ENCODE measurements around the gene PGAP2.
"Not testable (repeated sequence)": the region's sequence is repeated elsewhere in the genome, so short reads cannot be mapped to it uniquely, and the experiment has no call there.

The PGAP2 gene

GRCh38 chr11:3794387-3794786, 14.0 kb upstream of the PGAP2 start:
- H3K36me3 ChIP-seq (ENCODE audit: control insufficient read depth in 2 of 2, insufficient read depth in 2 of 2, low read length in 2 of 2): peaks cover 0 to 11% of the 10 kb centered on the region in 2 donors
- H3K4me3 ChIP-seq (ENCODE audit: low read length in 2 of 2); H3K27ac ChIP-seq (ENCODE audit: low read depth in 2 of 2, low read length in 2 of 2); H3K27me3 ChIP-seq (ENCODE audit: control insufficient read depth in 2 of 2, insufficient read depth in 2 of 2, low read length in 2 of 2); H3K9ac ChIP-seq (ENCODE audit: low read depth in 1 of 2, low read length in 2 of 2); H3K9me3 ChIP-seq (ENCODE audit: control insufficient read depth in 2 of 2, low read length in 2 of 2): not testable (repeated sequence)
- peaks cover 11% of the 10 kb centered on the region in 2 donors for H3K4me1 ChIP-seq (ENCODE audit: control insufficient read depth in 2 of 2, insufficient read depth in 2 of 2, low read length in 2 of 2)

- Histone ChIP-seq H3K9me3 (ENCODE audit: control insufficient read depth in 2 of 2, low read length in 2 of 2) (no peaks in the 10 kb centered on the region), H3K27ac (ENCODE audit: low read depth in 2 of 2, low read length in 2 of 2) (no peak overlapping the region), H3K36me3 (ENCODE audit: control insufficient read depth in 2 of 2, insufficient read depth in 2 of 2, low read length in 2 of 2) (peaks cover 0 to 11% of the 10 kb centered on the region in 2 donors), H3K4me3 (ENCODE audit: low read length in 2 of 2) (peak overlapping the region; percentile 90 to 95), H3K27me3 (ENCODE audit: control insufficient read depth in 2 of 2, insufficient read depth in 2 of 2, low read length in 2 of 2) (no peaks in the 10 kb centered on the region), H3K4me1 (ENCODE audit: control insufficient read depth in 2 of 2, insufficient read depth in 2 of 2, low read length in 2 of 2) (peaks cover 11% of the 10 kb centered on the region in 2 donors), H3K9ac (ENCODE audit: low read depth in 1 of 2, low read length in 2 of 2) (peak overlapping the region in 1 of 2 donors; percentile 97)
Observed at GRCh38 chr11:3795131-3796001, 13.0 kb upstream of the PGAP2 start.

- Histone ChIP-seq H3K27me3 (ENCODE audit: control insufficient read depth in 2 of 2, insufficient read depth in 2 of 2, low read length in 2 of 2) (no peaks in the 10 kb centered on the region), H3K9ac (ENCODE audit: low read depth in 1 of 2, low read length in 2 of 2) (peak overlapping the region; percentile 29 to 97), H3K4me3 (ENCODE audit: low read length in 2 of 2) (peak overlapping the region; percentile 90 to 95), H3K36me3 (ENCODE audit: control insufficient read depth in 2 of 2, insufficient read depth in 2 of 2, low read length in 2 of 2) (peaks cover 0 to 11% of the 10 kb centered on the region in 2 donors), H3K27ac (ENCODE audit: low read depth in 2 of 2, low read length in 2 of 2) (no peak overlapping the region), H3K4me1 (ENCODE audit: control insufficient read depth in 2 of 2, insufficient read depth in 2 of 2, low read length in 2 of 2) (peaks cover 11% of the 10 kb centered on the region in 2 donors), H3K9me3 (ENCODE audit: control insufficient read depth in 2 of 2, low read length in 2 of 2) (no peaks in the 10 kb centered on the region)
Observed at GRCh38 chr11:3796002-3796311, 12.4 kb upstream of the PGAP2 start.

DNA sequence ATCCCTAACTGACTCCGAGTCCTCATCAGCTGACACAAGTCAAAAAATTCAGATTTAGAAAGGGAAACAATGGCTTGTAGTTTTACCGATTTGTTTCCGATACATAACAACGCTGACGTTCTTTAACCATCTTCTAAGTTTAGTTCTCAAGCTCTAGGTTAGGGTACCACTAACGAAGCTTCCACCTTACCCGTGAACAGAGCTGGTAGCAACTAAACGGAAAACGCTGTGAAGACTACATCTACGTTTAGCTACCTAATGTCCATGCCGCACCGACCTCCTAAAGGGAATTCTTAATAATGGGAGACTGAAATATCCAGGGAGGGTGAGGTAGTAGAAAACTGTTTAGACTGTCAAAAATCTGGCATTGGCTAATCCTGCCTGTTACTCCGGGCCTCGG, 12.0 kb upstream of the PGAP2 start:
- H3K4me3 ChIP-seq (ENCODE audit: low read length in 2 of 2): peak overlapping the region; percentile 90 to 95
- H3K27me3 ChIP-seq (ENCODE audit: control insufficient read depth in 2 of 2, insufficient read depth in 2 of 2, low read length in 2 of 2): no peaks in the 10 kb centered on the region
- H3K36me3 ChIP-seq (ENCODE audit: control insufficient read depth in 2 of 2, insufficient read depth in 2 of 2, low read length in 2 of 2): peaks cover 0 to 11% of the 10 kb centered on the region in 2 donors
- H3K9me3 ChIP-seq (ENCODE audit: control insufficient read depth in 2 of 2, low read length in 2 of 2): no peaks in the 10 kb centered on the region
- H3K27ac ChIP-seq (ENCODE audit: low read depth in 2 of 2, low read length in 2 of 2): no peak overlapping the region
- peaks cover 11% of the 10 kb centered on the region in 2 donors for H3K4me1 ChIP-seq (ENCODE audit: control insufficient read depth in 2 of 2, insufficient read depth in 2 of 2, low read length in 2 of 2)
- H3K9ac ChIP-seq (ENCODE audit: low read depth in 1 of 2, low read length in 2 of 2): peak overlapping the region; percentile 97 to 98

- peak overlapping the region; percentile 97 to 98 for H3K9ac ChIP-seq (ENCODE audit: low read depth in 1 of 2, low read length in 2 of 2)
- H3K27me3 ChIP-seq (ENCODE audit: control insufficient read depth in 2 of 2, insufficient read depth in 2 of 2, low read length in 2 of 2): no peaks in the 10 kb centered on the region
- peaks cover 0 to 11% of the 10 kb centered on the region in 2 donors for H3K36me3 ChIP-seq (ENCODE audit: control insufficient read depth in 2 of 2, insufficient read depth in 2 of 2, low read length in 2 of 2)
- peak overlapping the region; percentile 90 to 95 for H3K4me3 ChIP-seq (ENCODE audit: low read length in 2 of 2)
- H3K27ac ChIP-seq (ENCODE audit: low read depth in 2 of 2, low read length in 2 of 2): peak overlapping the region; percentile 94
- H3K9me3 ChIP-seq (ENCODE audit: control insufficient read depth in 2 of 2, low read length in 2 of 2): no peaks in the 10 kb centered on the region
- peaks cover 11% of the 10 kb centered on the region in 2 donors for H3K4me1 ChIP-seq (ENCODE audit: control insufficient read depth in 2 of 2, insufficient read depth in 2 of 2, low read length in 2 of 2)
Observed at GRCh38 chr11:3796801-3797328, 11.5 kb upstream of the PGAP2 start.

- H3K9ac ChIP-seq (ENCODE audit: low read depth in 1 of 2, low read length in 2 of 2): peak within 1 kb of the TSS; percentile 97 to 98
- H3K27ac ChIP-seq (ENCODE audit: low read depth in 2 of 2, low read length in 2 of 2): peak within 1 kb of the TSS; percentile 94
- H3K4me1 ChIP-seq (ENCODE audit: control insufficient read depth in 2 of 2, insufficient read depth in 2 of 2, low read length in 2 of 2): peaks cover 11% of the 10 kb centered on the region in 2 donors
- H3K4me3 ChIP-seq (ENCODE audit: low read length in 2 of 2): peak within 1 kb of the TSS; percentile 90 to 95
- H3K27me3 ChIP-seq (ENCODE audit: control insufficient read depth in 2 of 2, insufficient read depth in 2 of 2, low read length in 2 of 2): no peaks in the 10 kb centered on the region
- peaks cover 0 to 11% of the 10 kb centered on the region in 2 donors for H3K36me3 ChIP-seq (ENCODE audit: control insufficient read depth in 2 of 2, insufficient read depth in 2 of 2, low read length in 2 of 2)
- H3K9me3 ChIP-seq (ENCODE audit: control insufficient read depth in 2 of 2, low read length in 2 of 2): no peaks in the 10 kb centered on the region
Observed at GRCh38 chr11:3797329-3798090, 10.8 kb upstream of the PGAP2 start, which contains the start of gene NUP98. TSS of gene NUP98 (minus strand) at chr11:3797554. CDS start at chr11:3782117, 15,437 bp downstream.

GRCh38 chr11:3799143-3799542, 9.2 kb upstream of the PGAP2 start:
- H3K9me3 ChIP-seq (ENCODE audit: control insufficient read depth in 2 of 2, low read length in 2 of 2): no peaks in the 10 kb centered on the region
- H3K36me3 ChIP-seq (ENCODE audit: control insufficient read depth in 2 of 2, insufficient read depth in 2 of 2, low read length in 2 of 2): peaks cover 0 to 5% of the 10 kb centered on the region in 2 donors
- H3K4me3 ChIP-seq (ENCODE audit: low read length in 2 of 2): no peak overlapping the region

GRCh38 chr11:3799873-3800272, 8.5 kb upstream of the PGAP2 start:
- H3K9ac ChIP-seq (ENCODE audit: low read depth in 1 of 2, low read length in 2 of 2): no peak overlapping the region
- no peaks in the 10 kb centered on the region for H3K27me3 ChIP-seq (ENCODE audit: control insufficient read depth in 2 of 2, insufficient read depth in 2 of 2, low read length in 2 of 2)
- no peak overlapping the region for H3K27ac ChIP-seq (ENCODE audit: low read depth in 2 of 2, low read length in 2 of 2)
- H3K9me3 ChIP-seq (ENCODE audit: control insufficient read depth in 2 of 2, low read length in 2 of 2): no peaks in the 10 kb centered on the region
- no peak overlapping the region for H3K4me3 ChIP-seq (ENCODE audit: low read length in 2 of 2)
- peaks cover 11% of the 10 kb centered on the region in 2 donors for H3K4me1 ChIP-seq (ENCODE audit: control insufficient read depth in 2 of 2, insufficient read depth in 2 of 2, low read length in 2 of 2)
- H3K36me3 ChIP-seq (ENCODE audit: control insufficient read depth in 2 of 2, insufficient read depth in 2 of 2, low read length in 2 of 2): no peaks in the 10 kb centered on the region

More at GRCh38 chr11:3799143-3799542, 9.2 kb upstream of the PGAP2 start:
- H3K4me1 ChIP-seq (ENCODE audit: control insufficient read depth in 2 of 2, insufficient read depth in 2 of 2, low read length in 2 of 2): peaks cover 11% of the 10 kb centered on the region in 2 donors
- H3K27ac ChIP-seq (ENCODE audit: low read depth in 2 of 2, low read length in 2 of 2): no peak overlapping the region
- no peak overlapping the region for H3K9ac ChIP-seq (ENCODE audit: low read depth in 1 of 2, low read length in 2 of 2)
- H3K27me3 ChIP-seq (ENCODE audit: control insufficient read depth in 2 of 2, insufficient read depth in 2 of 2, low read length in 2 of 2): no peaks in the 10 kb centered on the region

DNA sequence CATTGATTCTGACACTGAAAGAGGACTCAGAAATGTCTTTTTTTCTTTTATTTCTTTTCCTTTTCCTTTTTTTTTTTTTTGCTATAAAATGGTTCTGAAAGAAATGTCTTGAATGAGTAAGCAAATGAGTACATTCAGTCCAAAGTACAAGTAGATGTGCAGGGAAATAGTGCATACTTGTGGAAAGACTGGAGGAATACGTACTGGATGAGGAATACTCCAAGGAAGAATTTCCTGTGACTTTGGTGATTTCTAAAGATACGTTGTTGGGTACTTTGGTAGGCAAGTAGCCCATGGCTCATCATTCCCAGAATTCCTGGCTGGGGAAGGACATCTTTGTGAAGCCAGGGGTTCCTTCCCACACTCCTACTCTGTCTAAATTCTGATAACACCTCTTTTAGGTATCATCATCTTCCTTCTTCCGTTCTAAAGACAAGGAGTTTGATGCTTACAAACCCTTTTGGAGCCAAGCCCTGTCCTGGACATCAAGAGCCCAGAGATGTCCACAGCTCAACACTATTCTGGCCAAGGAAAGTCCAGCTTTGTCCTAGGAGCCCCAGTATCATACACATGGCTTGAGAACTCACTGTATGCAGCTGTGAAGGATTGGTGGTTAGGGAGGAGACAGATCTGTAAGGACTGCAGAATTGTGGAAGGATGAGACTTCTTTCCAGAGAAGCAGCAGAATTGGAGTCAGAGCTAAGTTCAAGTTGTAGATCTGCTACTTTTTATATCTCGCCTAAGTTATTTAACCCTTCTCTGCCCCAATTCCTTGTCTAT, 6.2 kb upstream of the PGAP2 start:
- no peaks in the 10 kb centered on the region for H3K36me3 ChIP-seq (ENCODE audit: control insufficient read depth in 2 of 2, insufficient read depth in 2 of 2, low read length in 2 of 2)
- H3K9me3 ChIP-seq (ENCODE audit: control insufficient read depth in 2 of 2, low read length in 2 of 2): no peaks in the 10 kb centered on the region
- no peaks in the 10 kb centered on the region for H3K27me3 ChIP-seq (ENCODE audit: control insufficient read depth in 2 of 2, insufficient read depth in 2 of 2, low read length in 2 of 2)
- H3K4me3 ChIP-seq (ENCODE audit: low read length in 2 of 2): no peak overlapping the region
- no peak overlapping the region for H3K27ac ChIP-seq (ENCODE audit: low read depth in 2 of 2, low read length in 2 of 2)
- H3K9ac ChIP-seq (ENCODE audit: low read depth in 1 of 2, low read length in 2 of 2): no peak overlapping the region
- peaks cover 0 to 5% of the 10 kb centered on the region in 2 donors for H3K4me1 ChIP-seq (ENCODE audit: control insufficient read depth in 2 of 2, insufficient read depth in 2 of 2, low read length in 2 of 2)

All from mucosa of rectum (tissue), 2 donors.